SU-DHL-6 (cell line): ENCODE measurements around the gene GFRA4.

Source experiments
- EZH2phosphoT487 ChIP-seq: fragments of 200-600 bp; sonication (generic), shearing (Covaris generic); conservative IDR thresholded peaks from 2 replicates; pipeline ENCODE4 v1.6.1; 2018; ENCODE audit warnings: mild to moderate bottlenecking, antibody characterized with exemption, low read length, moderate library complexity, mixed read lengths
- TF ChIP-seq, protein P1 (sequence below): fragments of 200-600 bp; sonication (generic); IDR thresholded peaks from one replicate; pipeline ENCODE4 v1.5.1; 2017; ENCODE audit warnings: antibody characterized with exemption, mild to moderate bottlenecking, low read length, moderate library complexity; ENCODE audit not compliant: insufficient read depth, poor library complexity, severe bottlenecking

GRCh38 chr20:3654326-3655130, 8.7 kb downstream of the GFRA4 start:
- TF ChIP-seq, protein P1, sequence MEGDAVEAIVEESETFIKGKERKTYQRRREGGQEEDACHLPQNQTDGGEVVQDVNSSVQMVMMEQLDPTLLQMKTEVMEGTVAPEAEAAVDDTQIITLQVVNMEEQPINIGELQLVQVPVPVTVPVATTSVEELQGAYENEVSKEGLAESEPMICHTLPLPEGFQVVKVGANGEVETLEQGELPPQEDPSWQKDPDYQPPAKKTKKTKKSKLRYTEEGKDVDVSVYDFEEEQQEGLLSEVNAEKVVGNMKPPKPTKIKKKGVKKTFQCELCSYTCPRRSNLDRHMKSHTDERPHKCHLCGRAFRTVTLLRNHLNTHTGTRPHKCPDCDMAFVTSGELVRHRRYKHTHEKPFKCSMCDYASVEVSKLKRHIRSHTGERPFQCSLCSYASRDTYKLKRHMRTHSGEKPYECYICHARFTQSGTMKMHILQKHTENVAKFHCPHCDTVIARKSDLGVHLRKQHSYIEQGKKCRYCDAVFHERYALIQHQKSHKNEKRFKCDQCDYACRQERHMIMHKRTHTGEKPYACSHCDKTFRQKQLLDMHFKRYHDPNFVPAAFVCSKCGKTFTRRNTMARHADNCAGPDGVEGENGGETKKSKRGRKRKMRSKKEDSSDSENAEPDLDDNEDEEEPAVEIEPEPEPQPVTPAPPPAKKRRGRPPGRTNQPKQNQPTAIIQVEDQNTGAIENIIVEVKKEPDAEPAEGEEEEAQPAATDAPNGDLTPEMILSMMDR = no peak
- TF ChIP-seq EZH2phosphoT487 = no peak
